IMR-90 (cell line): ENCODE data around the gene EPB41L3.

Source experiments
- MAFK ChIP-seq: IDR thresholded peaks from 2 replicates; pipeline ENCODE4 v1.6.1; 2012; ENCODE audit warnings: low read depth, low read length, improper control_type of control experiment
- POLR2A ChIP-seq: IDR thresholded peaks from 2 replicates; pipeline ENCODE4 v1.6.1; 2012; ENCODE audit warnings: mild to moderate bottlenecking, low read depth, low read length
- RFX5 ChIP-seq: IDR thresholded peaks from 2 replicates; pipeline ENCODE4 v1.8.0; 2012; ENCODE audit warnings: low read depth, mild to moderate bottlenecking, low read length, moderate library complexity
- TF ChIP-seq, protein P1 (sequence below): conservative IDR thresholded peaks from 2 replicates; pipeline ENCODE4 v1.5.1; 2012; ENCODE audit warnings: mild to moderate bottlenecking, low read depth, low read length, improper control_type of control experiment

DNA sequence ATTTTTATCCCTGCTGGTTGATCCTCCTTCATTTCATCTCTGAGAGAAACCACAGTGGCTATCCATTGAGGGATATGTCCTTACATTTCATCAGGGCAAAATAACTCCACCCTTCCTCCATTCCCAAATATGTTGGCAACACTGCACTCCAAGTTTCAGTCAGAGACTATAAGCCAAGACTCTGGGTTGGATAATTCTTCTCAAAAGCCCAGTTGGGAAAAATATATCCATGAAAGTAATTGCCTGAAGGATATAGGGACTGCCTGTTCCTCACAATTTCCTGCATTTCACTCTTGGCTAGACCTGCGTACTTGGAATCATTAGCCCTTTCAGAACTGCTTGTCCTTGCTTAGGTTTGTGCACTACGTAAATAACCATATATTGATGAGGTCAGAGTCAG lies 27.9 kb upstream of the EPB41L3 start:
- TF ChIP-seq, protein P1, sequence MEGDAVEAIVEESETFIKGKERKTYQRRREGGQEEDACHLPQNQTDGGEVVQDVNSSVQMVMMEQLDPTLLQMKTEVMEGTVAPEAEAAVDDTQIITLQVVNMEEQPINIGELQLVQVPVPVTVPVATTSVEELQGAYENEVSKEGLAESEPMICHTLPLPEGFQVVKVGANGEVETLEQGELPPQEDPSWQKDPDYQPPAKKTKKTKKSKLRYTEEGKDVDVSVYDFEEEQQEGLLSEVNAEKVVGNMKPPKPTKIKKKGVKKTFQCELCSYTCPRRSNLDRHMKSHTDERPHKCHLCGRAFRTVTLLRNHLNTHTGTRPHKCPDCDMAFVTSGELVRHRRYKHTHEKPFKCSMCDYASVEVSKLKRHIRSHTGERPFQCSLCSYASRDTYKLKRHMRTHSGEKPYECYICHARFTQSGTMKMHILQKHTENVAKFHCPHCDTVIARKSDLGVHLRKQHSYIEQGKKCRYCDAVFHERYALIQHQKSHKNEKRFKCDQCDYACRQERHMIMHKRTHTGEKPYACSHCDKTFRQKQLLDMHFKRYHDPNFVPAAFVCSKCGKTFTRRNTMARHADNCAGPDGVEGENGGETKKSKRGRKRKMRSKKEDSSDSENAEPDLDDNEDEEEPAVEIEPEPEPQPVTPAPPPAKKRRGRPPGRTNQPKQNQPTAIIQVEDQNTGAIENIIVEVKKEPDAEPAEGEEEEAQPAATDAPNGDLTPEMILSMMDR = no peak
- TF ChIP-seq RFX5 (no peak), MAFK (no peak), POLR2A (no peak)
